GM21381 (cell line): ENCODE data around the gene TMPRSS13.
"Not testable (repeated sequence)": the region's sequence is repeated elsewhere in the genome, so short reads cannot be mapped to it uniquely, and the experiment has no call there.

Source experiments
- ATAC-seq: cut with Tn5 transposase; IDR thresholded peaks from one replicate; pipeline ENCODE4 v1.9.1; 2021; ENCODE audit warnings: mild to moderate bottlenecking, moderate library complexity; ENCODE audit not compliant: unreplicated experiment

The TMPRSS13 gene

DNA sequence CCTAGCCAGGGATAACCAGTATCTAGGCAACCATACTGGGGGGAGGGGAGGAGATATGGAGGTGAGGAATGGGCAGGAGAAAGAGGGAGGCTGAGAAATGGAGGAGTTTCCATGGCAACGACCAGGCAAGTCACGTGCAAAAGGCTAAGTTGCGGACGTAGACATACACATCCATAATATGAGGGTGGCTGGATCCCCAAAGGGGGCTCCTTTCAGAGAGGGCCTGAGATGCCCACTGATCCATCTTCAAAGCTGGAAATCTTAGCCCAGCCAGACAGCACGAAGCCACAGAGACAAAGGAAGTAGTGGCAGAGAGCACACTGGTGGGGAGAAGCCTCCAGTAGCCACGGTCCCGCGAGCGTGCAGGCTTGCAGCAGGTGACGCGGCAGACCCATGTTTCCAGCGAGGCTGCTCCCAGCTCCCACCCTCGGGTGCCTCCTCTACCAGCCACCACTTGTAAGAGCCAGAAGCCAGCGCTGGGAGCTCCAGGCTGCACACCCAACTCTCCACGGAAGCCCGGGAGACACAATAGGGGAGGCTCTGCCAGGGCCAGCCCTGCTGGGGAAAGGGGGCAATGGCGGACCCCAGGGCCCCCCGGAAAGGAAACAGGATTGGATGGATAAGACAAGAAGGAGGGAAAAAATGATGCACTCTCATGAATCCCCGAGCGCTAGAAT is 53.7 kb downstream of the TMPRSS13 start:
- no peak for ATAC-seq

DNA sequence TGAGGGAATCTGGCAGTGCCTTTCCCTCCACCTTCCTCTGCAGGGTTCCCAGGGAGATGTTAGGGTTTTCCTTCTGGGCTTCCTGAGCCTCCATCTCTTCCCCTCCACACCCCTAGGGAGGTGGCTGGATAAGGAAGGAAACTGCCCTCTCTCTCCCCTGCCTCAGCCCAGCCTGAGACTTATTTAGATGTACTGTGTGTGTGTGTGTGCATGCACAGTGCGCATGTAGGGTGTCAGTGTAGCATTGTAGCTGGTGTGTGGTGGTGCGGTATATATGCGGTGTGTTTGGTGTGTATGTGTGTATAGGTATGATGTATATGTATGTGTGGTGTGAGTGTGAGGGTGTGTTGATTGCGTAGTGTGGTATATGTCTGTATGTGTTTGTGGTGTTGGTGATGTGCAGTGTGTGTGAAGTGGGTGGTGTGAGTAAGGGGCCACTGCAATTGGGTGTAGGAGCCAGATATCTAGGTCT is 54.3 kb downstream of the TMPRSS13 start:
- ATAC-seq = no peak

DNA sequence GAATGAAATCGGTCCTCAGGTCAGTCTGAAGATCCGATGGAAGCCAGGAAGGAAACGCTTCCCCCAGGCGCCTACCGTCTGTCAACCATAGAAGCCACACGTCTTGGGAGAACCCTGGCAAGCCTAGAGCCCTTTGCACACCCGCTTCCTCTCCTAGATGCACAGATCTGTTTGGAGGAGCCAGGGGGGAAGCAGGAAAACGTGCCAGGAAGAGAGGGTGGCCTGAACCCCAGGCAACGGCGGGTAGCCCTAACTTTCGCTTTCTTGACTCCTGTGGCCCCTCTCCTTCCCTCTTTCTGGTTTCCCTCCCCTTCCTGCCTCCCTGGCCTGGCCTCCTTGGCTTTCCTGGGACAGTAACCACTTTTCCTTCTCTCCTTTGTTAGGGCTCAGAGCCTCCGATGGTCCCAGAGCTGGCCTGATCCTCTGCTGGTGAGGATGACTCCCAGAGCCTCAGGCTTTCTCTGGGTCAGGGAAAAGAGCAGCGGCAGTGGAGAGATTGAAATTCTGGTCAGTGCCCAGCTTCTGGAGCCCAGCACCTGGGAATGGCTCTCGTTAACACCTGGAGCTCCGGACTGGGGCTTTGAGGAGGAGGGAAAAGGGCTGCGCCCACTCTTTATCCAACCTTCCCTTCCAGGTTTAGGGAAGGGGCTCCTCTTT is 54.8 kb downstream of the TMPRSS13 start:
- ATAC-seq = no peak

DNA sequence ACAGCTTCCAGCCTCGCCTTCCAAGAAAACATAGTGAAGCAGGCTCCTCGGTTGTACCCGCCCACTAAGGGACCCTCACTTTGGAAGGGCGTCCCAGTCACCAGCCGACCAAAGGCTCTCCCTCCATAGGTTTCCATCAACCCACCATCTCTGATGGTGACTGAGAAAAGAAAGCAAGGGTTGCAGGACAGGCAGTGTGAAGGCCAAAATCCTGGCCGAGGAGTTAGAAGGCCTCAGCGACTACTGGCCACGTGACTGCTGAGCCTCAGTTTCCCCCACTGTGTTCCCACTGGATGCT is 55.4 kb downstream of the TMPRSS13 start:
- no peak for ATAC-seq

DNA sequence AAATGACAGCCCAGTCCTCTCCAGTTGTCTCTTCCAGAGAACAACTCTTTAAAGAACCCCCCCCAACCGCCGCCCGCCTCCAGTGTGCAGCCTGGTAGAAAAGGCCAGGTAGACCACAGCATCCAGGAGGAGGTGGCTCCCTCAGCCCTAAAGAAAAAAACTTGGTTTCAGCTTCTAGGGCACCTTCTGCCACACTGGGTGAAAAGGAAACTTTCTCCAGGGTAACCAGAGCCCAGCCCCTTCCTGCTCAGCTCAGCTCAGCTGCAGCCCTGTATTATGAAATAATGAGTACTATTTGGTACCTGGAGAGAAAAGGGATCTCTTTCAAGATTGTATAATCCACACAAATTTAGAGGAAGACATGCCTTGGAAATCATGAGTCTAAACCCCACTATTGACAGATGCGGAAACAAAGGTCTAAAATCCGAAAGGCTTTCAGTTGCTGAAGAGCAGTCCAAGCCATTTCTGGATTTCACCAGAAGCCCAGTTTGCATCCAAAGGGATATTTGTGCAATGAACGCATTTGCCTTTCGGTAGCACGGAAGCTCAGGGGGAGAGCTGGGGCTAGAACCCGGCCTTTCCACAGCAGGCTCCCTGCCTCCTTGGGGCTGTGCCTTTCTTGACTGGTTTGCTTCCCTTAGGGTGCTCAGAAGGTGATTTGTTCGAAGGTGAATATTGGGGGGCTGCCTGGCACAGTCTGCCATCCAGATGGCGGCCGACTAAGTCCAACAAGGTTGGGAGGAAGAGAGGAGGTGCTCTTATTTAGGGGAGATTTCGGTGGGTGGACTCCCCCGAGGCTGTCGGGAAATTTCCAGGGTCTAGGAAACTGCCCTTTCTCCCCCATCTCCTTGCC is 56.0 kb downstream of the TMPRSS13 start:
- no peak for ATAC-seq

DNA sequence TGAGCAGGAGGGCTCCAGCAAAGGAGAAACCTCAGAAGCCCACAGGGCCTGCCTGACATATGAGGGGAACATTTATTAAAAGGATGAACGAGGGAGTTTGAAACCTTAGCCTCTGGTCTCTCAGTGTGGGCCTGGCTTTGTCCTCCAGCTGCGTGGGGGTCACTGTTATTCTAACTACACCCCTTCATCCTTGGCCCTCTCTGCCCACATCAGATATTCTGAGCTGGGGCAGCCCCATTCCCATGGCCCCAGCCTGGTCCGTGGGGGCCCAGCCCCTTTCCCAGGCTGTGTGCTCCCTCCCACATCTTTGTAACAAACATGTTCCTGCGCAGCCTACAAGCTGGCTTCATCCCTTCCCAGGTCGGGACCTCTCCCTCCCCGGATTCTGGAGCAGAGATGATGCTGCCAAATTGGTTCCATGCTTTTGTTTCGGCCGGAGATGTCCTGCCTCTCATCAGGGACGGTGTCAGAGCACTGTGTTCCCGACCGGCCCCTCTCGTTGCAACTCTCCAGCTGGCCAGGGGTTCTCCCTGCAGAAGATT is 56.7 kb downstream of the TMPRSS13 start:
- ATAC-seq = no peak

DNA sequence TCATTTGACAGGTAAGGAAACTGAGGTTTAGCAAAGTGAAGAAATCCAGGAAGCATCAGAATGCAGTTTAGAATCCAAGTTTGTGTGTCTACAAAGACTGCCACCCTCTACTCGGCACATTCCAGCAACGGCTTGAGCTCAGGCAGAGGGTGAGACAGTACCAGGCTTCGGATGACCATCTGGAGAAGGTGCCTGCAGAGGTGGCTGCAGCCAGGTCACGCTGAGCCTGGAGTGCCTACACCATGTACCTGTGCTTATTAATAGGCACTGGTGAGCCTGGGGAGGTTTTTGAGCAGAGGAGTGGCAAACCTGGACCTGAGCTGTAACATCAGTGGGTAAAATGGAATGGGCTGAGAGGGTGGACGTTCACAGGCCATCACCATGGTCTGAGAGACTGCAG is 57.4 kb downstream of the TMPRSS13 start:
- no peak for ATAC-seq

DNA sequence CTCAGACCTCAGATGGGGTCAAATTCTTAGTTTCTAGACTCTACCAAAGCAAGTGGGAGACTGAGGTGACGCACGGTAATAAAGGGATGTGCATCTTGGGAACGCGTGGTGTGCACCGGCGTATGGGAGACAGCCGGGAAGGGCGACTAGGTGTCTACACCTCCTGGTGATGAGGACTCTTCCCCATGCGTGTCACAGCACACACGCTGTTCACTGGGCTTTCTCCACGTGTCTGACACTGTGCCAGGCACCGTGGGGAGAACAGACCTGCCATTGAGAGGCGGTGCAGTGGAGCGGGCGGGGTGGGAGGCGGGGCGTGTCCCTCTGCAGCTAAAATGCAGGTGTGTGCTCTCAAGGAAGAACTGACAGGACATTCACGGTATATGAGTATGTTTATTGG is 58.0 kb downstream of the TMPRSS13 start:
- ATAC-seq = no peak

DNA sequence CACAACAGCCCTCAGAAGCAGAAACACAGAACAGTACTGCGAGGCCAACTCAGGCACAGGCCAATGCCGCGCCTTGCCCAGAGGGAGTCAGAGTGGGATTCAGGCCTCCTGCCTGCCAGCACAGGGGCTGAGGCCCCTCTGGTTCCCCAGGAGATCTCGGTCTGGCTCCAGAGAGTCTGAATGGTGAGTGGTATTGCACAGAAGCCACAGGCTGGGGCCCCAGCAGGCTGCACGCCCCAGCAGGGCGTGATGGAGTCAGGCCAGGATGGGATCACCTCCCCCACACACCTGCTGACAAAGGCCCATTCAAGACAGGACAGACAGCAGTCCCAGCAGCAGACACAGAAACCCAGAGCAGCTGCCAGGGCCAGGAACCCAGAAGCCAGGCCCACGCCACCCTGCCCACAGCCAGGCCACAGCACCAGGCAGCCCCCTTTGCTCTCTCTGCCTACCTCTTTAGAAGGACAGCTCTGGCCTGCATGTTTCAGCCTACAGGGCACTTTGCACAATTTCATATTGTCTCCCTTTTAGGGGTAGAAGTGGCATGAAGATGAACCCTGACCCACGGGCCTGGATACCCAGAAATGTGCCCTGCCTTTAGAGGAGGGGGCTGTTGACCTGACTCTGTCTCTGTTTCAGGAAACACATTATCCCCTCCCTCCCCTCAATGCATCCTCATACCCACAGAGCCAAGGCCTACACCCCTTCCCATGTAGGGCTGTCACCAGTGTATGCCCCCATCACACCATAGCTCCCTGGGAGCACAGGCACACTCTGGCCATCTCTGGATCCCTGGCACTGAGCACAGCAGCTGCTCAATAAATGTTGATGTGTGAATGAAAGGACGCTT is 58.9 kb downstream of the TMPRSS13 start:
- ATAC-seq = no peak

DNA sequence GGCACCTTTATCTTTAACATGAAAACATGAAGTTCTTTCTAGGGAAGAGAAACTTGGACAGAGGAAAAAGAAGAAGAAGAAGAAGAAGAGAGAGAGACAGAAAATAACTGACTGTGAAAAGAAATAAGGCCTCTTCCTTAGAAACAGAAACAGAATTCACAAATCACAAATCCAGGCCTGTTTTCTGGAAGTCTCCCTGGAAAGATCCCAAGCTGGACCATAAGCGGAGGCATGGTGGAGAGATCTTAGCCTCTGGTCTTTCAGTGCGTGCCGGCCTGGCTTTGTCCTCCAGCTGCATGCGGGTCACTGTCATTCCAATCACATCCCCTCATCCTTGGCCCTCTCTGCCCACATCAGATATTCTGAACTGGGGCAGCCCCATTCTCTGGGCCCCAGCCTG is 59.6 kb downstream of the TMPRSS13 start:
- ATAC-seq = no peak

DNA sequence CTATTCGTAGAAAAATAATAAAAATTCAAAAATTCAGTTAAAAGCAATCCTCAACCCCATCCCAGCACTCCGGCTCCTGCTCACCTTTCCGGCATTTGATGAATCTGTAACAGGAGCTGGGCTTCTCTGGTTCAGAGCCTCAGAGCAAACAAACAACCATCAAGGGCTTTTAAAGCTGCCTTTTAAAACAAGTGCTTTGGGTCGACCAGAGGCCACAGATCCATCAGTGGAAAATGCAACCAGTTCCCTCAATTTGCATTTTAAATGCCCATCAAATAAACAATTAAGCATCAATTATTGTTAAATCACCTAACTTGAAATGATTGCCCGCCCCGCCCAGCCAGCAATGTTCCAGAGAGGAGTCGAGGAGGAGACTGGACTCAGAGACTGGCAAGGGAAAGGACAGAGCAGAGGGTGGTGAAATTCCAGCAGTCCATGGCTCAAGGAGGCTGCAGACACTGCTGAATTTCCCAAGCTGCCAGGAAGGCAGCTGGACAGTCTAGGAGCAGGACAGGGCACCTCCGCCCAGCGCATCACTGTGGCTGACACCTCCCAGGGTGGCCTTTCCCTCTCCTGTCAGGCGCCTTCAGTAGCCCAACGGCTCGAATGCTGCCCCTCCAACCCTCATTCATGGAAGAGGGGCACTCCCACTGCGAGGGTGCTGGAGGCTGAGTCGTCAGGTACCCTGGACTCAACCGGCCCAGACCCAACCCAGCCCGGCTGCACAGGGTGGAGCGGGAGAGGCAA is 60.2 kb downstream of the TMPRSS13 start:
- no peak for ATAC-seq

DNA sequence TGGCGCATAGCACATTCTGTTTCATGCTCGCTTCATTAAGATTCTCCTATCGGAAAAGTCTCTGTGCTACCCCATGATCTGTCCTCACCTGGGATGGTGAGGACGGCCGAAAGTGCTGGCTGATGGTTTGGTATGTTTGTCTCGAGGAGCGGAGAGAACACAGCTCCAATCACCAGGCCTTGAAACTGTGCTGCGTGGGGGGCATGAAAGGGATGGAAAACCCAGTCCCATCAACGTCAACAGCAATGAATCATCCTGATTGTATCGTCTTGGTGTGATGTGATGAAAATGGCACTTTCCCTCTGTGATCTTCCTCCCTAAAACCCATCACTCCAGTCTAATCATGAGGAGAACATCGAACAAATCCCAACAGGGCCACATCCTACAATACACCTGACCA is 61.1 kb downstream of the TMPRSS13 start:
- no peak for ATAC-seq

DNA sequence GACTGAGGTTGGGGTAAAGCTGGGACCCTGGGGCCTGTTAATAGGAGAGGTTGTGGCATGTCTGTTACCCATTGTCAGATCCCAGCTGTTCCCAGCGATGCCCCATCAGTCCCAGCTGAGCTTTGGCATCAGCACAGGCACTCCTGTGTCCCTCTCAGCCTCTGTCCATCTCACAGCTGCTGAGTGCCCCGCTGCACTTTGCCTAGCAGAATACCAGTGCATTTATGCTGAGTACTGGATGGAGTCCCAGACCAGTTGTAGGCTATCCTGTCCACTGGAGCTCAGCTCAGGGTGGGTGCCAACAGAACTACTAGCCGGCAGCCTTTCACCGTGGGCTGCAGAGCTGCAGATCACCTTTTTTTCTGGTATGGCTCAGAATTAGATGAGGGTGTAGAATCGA is 62.7 kb downstream of the TMPRSS13 start:
- no peak for ATAC-seq

DNA sequence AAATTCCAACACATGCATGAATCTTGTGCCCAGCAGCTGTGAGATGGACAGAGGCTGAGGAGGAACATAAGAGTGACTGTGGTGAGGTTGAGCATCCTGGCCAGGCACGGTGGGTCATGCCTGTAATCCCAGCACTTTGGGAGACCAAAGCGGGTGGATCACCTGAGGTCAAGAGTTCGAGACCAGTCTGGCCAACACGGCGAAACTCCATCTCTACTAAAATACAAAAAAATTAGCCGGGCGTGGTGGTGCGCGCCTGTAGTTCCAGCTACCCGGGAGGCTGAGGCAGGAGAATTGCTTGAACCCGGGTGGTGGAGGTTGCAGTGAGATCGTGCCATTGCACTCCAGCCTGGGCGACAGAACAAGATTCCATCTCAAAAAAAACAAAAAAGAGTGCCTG is 63.7 kb downstream of the TMPRSS13 start:
- not testable (repeated sequence) for ATAC-seq

DNA sequence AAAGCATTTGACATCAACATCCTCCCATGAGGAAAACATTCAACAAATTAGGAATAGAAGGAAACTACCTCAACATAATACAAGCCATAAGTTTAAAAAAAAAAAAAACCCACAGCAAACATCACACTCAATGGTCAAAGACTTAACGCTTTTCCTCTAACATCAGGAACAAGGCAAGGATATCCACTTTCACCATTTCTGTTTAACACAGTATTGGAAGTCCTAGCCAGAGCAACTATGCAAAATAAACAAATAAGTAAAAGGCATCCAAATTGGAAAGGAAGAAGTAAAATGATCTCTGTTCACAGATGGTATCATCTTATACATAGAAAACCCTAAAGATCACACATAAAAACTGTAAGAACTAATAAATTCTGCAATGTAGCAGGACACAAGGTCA is 65.8 kb downstream of the TMPRSS13 start:
- ATAC-seq = no peak

DNA sequence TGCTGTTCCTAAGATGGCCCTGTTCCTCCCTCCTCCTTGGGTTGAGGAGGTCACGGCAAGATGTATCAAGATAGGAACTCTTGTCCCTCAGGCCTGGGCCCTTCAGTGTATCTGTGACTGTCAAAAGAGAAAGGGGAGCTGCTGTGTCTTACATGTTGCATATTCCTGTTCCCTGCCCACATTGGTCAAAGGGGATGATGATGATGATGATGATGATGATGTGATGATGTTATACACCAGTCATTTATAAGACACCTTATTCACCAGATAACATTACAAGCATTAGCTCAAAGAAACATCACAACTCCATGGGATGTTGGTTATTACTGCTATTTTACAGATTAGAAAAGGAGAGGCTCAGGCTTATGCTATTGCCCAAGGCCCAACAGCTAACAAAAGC is 66.4 kb downstream of the TMPRSS13 start:
- no peak for ATAC-seq

DNA sequence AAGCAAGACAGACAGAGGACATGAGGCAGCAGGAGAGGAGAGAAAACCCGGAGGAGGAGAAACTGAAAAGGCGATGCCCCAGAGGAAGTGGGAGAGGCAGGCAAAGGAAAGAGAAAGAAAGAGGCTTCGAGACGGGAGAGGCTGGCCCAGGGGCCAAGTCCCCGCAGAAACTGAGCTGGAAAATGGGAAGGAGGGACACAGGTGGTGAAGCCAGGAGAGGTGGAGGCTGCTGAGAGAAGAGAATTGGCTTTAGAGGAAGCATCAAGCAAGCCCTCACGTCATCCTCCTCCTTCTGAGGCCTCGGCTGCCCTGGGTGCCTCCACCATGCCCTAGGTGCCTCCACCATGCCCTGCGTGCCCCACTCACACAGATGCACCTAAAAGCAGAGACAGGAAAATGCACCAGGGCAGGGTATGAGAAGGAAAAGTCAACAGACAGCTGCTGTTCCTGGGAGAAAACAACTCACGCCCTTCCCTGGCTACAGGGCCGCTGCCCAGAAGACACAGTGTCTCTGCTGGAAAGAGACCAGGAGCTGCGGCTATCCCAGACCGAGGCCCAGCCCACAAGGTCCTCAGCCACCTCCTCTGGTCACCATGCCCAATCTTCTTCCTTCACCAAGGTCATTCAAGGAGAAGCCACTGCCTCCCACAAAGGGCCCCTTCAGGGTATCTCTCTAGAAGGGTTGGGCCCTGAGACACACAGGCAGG is 67.0 kb downstream of the TMPRSS13 start:
- no peak for ATAC-seq

DNA sequence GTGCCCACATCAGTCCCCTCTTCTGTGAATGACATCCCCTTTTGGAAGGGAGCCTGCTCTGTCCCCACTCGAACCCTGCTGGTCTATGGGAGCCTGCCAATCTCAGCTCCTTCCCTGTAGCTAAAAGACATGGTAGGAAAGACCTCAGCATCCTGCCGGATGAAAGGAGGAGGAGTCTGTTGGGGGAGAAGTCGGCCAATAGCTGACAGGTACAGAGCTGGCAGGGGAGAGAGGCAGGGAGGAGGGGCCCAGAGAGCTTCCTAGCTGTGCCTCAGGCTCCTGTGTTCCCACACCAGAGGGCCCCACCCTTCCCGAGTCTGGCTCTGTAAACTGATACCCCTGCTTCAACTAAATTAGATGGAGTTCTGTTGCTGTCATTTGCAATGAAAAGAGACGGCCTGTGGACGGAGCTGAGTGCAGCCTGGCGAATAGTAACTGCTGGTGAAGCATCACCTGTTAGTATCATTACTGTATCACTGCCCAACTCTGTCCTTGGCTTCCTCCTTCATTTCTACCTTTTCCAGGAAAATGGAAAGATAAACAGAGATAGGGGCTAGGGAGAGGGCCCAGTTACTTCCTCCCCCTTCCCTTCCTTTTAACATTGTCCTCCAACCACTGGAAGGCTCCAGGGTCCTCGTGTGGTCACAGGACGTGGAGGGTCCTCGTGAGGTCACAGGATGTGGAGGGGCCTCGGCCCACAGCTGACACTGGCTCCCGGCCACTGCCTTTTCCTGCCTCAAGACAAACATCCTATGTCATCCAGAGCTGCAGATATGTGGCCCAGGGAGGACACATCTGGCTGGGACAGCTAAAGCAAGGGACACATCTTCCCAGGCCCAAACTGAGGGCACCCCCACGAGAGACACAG is 67.8 kb downstream of the TMPRSS13 start:
- ATAC-seq = no peak

DNA sequence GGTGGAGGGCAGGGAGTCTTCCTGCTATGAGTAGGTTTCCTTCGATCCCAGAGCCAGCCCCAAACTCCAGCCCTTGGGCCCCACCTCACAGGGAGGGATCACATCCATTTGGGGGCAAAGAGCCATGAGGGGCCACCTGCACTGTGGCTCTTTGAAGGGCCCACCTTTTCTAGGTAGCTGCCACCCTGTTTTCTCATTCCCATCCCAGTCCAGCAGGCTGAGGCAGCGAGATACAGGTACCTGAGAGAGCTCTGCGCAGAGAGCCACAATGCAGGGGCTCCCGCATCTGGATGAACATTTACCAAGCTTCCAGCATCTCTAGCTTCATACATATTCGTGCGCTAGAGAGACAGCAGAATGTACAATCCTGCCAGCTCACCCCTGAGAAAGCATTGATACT is 69.1 kb downstream of the TMPRSS13 start:
- ATAC-seq = no peak
